H9 (cell line): Measurements from ENCODE around the gene SSNA1. TPM values are rescaled to one million over a fixed set of nuclear protein-coding genes. Genes with fewer than 3 reads are reported as not detected.

Source experiments
- DNase-seq: peaks from one replicate; pipeline ENCODE4 v3.0.0-alpha.2; 2017
- H2AFZ ChIP-seq: one replicate; pipeline ENCODE4 v1.6.1; 2013; ENCODE audit warnings: mild to moderate bottlenecking, low read length, control low read depth, moderate library complexity
- H2AK5ac ChIP-seq: 2 replicates; pipeline ENCODE4 v1.6.1; 2013; ENCODE audit warnings: low read length, control low read depth, mixed read lengths; ENCODE audit not compliant: insufficient read length
- H2BK120ac ChIP-seq: one replicate; pipeline ENCODE4 v1.6.1; 2013; ENCODE audit warnings: low read depth, mild to moderate bottlenecking, low read length, control low read depth, inconsistent platforms; ENCODE audit not compliant: poor library complexity, severe bottlenecking
- H2BK12ac ChIP-seq: 2 replicates; pipeline ENCODE4 v1.6.1; 2013; ENCODE audit warnings: low read length, control low read depth, mixed read lengths, low read depth; ENCODE audit not compliant: insufficient read length
- H2BK15ac ChIP-seq: 2 replicates; pipeline ENCODE4 v1.6.1; 2013; ENCODE audit warnings: low read depth, low read length, control low read depth
- H2BK20ac ChIP-seq: one replicate; pipeline ENCODE4 v1.6.1; 2013; ENCODE audit warnings: low read depth, mild to moderate bottlenecking, low read length, control low read depth, inconsistent platforms; ENCODE audit not compliant: poor library complexity, severe bottlenecking
- H2BK5ac ChIP-seq: 2 replicates; pipeline ENCODE4 v1.6.1; 2013; ENCODE audit warnings: low read length, control low read depth, mixed read lengths; ENCODE audit not compliant: insufficient read length
- H3K14ac ChIP-seq: 2 replicates; pipeline ENCODE4 v1.6.1; 2013; ENCODE audit warnings: low read length, control low read depth; ENCODE audit not compliant: insufficient read depth
- H3K18ac ChIP-seq: 2 replicates; pipeline ENCODE4 v1.6.1; 2013; ENCODE audit warnings: low read depth, mild to moderate bottlenecking, mixed read lengths, low read length, control low read depth; ENCODE audit not compliant: insufficient read length
- H3K23ac ChIP-seq: 2 replicates; pipeline ENCODE4 v1.6.1; 2013; ENCODE audit warnings: low read length, control low read depth, mixed read lengths, low read depth; ENCODE audit not compliant: insufficient read length
- H3K23me2 ChIP-seq: 2 replicates; pipeline ENCODE4 v1.6.1; 2013; ENCODE audit warnings: low read depth, mild to moderate bottlenecking, mixed read lengths, low read length, control low read depth; ENCODE audit not compliant: insufficient read length, poor library complexity, severe bottlenecking
- H3K27ac ChIP-seq: 2 replicates; pipeline ENCODE4 v1.5.1; 2013; ENCODE audit warnings: low read length, control low read depth, mixed read lengths, low read depth; ENCODE audit not compliant: insufficient read length
- H3K27me3 ChIP-seq: 2 replicates; pipeline ENCODE4 v1.6.1; 2013; ENCODE audit warnings: low read length, control low read depth, inconsistent platforms; ENCODE audit not compliant: insufficient read depth
- H3K4ac ChIP-seq: 2 replicates; pipeline ENCODE4 v1.6.1; 2013; ENCODE audit warnings: low read depth, mild to moderate bottlenecking, control low read depth, inconsistent platforms, low read length, moderate library complexity
- H3K4me1 ChIP-seq: 2 replicates; pipeline ENCODE4 v1.6.1; 2013; ENCODE audit warnings: low read length, control low read depth, inconsistent platforms; ENCODE audit not compliant: insufficient read depth
- H3K4me2 ChIP-seq: 2 replicates; pipeline ENCODE4 v1.6.1; 2013; ENCODE audit warnings: low read length, control low read depth, mixed read lengths; ENCODE audit not compliant: insufficient read length, insufficient read depth
- H3K56ac ChIP-seq: 2 replicates; pipeline ENCODE4 v1.6.1; 2013; ENCODE audit warnings: low read depth, mild to moderate bottlenecking, mixed read lengths, low read length, control low read depth; ENCODE audit not compliant: insufficient read length
- H3K79me1 ChIP-seq: 2 replicates; pipeline ENCODE4 v1.6.1; 2013; ENCODE audit warnings: low read depth, mild to moderate bottlenecking, moderate library complexity, low read length, control low read depth, inconsistent platforms; ENCODE audit not compliant: insufficient read depth, poor library complexity, severe bottlenecking
- H3K79me2 ChIP-seq: 2 replicates; pipeline ENCODE4 v1.6.1; 2013; ENCODE audit warnings: low read length, control low read depth, inconsistent platforms; ENCODE audit not compliant: insufficient read depth
- H3K9ac ChIP-seq: 2 replicates; pipeline ENCODE4 v1.6.1; 2013; ENCODE audit warnings: low read length, control low read depth, mixed read lengths; ENCODE audit not compliant: insufficient read length; ENCODE audit errors: extremely low read depth
- H3K9me3 ChIP-seq: one replicate; pipeline ENCODE4 v1.6.1; 2013; ENCODE audit warnings: low read depth, low read length, inconsistent platforms; ENCODE audit not compliant: control insufficient read depth
- H3T11ph ChIP-seq: one replicate; pipeline ENCODE4 v1.6.1; 2013; ENCODE audit warnings: mild to moderate bottlenecking, low read length, control low read depth, inconsistent platforms
- H4K20me1 ChIP-seq: one replicate; pipeline ENCODE4 v1.6.1; 2013; ENCODE audit not compliant: control insufficient read depth, insufficient read length, insufficient read depth
- H4K5ac ChIP-seq: 2 replicates; pipeline ENCODE4 v1.6.1; 2013; ENCODE audit warnings: low read depth, mild to moderate bottlenecking, mixed read lengths, low read length, control low read depth; ENCODE audit not compliant: insufficient read length
- H4K8ac ChIP-seq: replicated peaks from 2 replicates; pipeline ENCODE4 v1.6.1; 2013; ENCODE audit warnings: low read length, control low read depth, mixed read lengths, low read depth; ENCODE audit not compliant: insufficient read length
- H4K91ac ChIP-seq: 2 replicates; pipeline ENCODE4 v1.6.1; 2013; ENCODE audit warnings: low read depth, mild to moderate bottlenecking, moderate library complexity, mixed read lengths, low read length, control low read depth; ENCODE audit not compliant: insufficient read length
- H3K27ac Mint-ChIP-seq, 3 experiments: 2 replicates in 2 of 3; 3 replicates in 1 of 3; pipeline ENCODE4 v1.8.0; 2020 to 2021; ENCODE audit warnings: mixed read lengths in 3 of 3, mild to moderate bottlenecking in 1 of 3, moderate library complexity in 1 of 3
- H3K27me3 Mint-ChIP-seq: 2 replicates; pipeline ENCODE4 v1.8.0; 2021; ENCODE audit warnings: low read depth, mild to moderate bottlenecking, moderate library complexity, mixed read lengths
- H3K36me3 Mint-ChIP-seq, 3 experiments: 2 replicates in 2 of 3; 3 replicates in 1 of 3; pipeline ENCODE4 v1.8.0; 2020 to 2021; ENCODE audit warnings: low read depth in 3 of 3, mixed read lengths in 3 of 3; ENCODE audit not compliant: insufficient read depth in 1 of 3
- H3K4me1 Mint-ChIP-seq, 2 experiments: 2 replicates each; pipeline ENCODE4 v1.8.0; 2020; ENCODE audit warnings: mixed read lengths in 2 of 2
- H3K4me3 Mint-ChIP-seq, 2 experiments: 2 replicates in 1 of 2; 3 replicates in 1 of 2; pipeline ENCODE4 v1.8.0; 2020 to 2021; ENCODE audit warnings: mild to moderate bottlenecking in 2 of 2, mixed read lengths in 2 of 2, moderate library complexity in 1 of 2
- H3K9me3 Mint-ChIP-seq, 2 experiments: 2 replicates in 1 of 2; 3 replicates in 1 of 2; pipeline ENCODE4 v1.8.0; 2020; ENCODE audit warnings: mild to moderate bottlenecking in 2 of 2, mixed read lengths in 2 of 2, moderate library complexity in 1 of 2
- CTCF ChIP-seq: fragments of 200-600 bp; sonication (generic); conservative IDR thresholded peaks from 3 replicates; pipeline ENCODE4 v1.8.0; 2021; ENCODE audit warnings: antibody characterized with exemption, mild to moderate bottlenecking
- WGBS: extraction: QIAGEN DNeasy Blood & Tissue Kit; methylation state at CpG from one replicate; pipeline ENCODE4 v1.1.7; 2013; ENCODE audit warnings: missing lambda C conversion rate, low lambda C conversion rate, mixed read lengths; ENCODE audit not compliant: insufficient read length; ENCODE audit errors: extremely low coverage; 5-methylcytosine and 5-hydroxymethylcytosine counted together
- total RNA-seq: library from RNA; stranded (reverse); gene quantifications from 2 replicates; pipeline ENCODE4 v1.2.1, GENCODE V29; 2021

Gene SSNA1
- total RNA-seq, 1 experiment from 2014 or later: 69.2 TPM

GRCh38 chr9:137211532-137211931 is 23.1 kb downstream of the SSNA1 start:
- Histone ChIP-seq H2BK120ac (no peak overlapping the region), H3K23me2 (no peaks in the 10 kb centered on the region), H3K9me3 (no peaks in the 10 kb centered on the region), H3K4ac (no peak overlapping the region), H2BK15ac (no peak overlapping the region), H3K27me3 (no peaks in the 10 kb centered on the region), H4K91ac (no peak overlapping the region), H4K20me1 (no peaks in the 10 kb centered on the region), H3K79me2 (no peaks in the 10 kb centered on the region), H3T11ph (no peak overlapping the region), H2BK12ac (no peak overlapping the region), H3K27ac (no peak overlapping the region), H3K23ac (no peak overlapping the region), H2BK20ac (no peak overlapping the region), H4K5ac (no peak overlapping the region), H3K4me1 (no peaks in the 10 kb centered on the region), H3K9ac (no peak overlapping the region), H3K4me2 (no peak overlapping the region), H3K14ac (no peak overlapping the region), H2BK5ac (no peak overlapping the region), H3K56ac (no peak overlapping the region), H2AFZ (no peak overlapping the region), H4K8ac (no peak overlapping the region), H2AK5ac (no peak overlapping the region), H3K79me1 (peaks cover 7% of the 10 kb centered on the region), H3K18ac (no peak overlapping the region)
- Mint-ChIP-seq H3K27ac (no peak overlapping the region), H3K36me3 (peaks cover 11 to 47% (median 42%) of the 10 kb centered on the region in 3 experiments; a peak in 6 of 7 replicates), H3K9me3 (no peaks in the 10 kb centered on the region), H3K4me1 (peaks cover 3 to 8% of the 10 kb centered on the region in 2 experiments), H3K4me3 (no peak overlapping the region), H3K27me3 (no peaks in the 10 kb centered on the region)
- TF ChIP-seq CTCF: no peak
- WGBS: no CpG with 5 or more reads among the region's 13 CpGs
- no peak for DNase-seq
